Brain microvascular endothelial cell (primary cell): ENCODE measurements around the gene SMIM12.

Experiments used
- DNase-seq: peaks from one replicate; pipeline ENCODE4 v3.0.0-alpha.2; 2020
- H3K27ac ChIP-seq: fragments of 250-450 bp; sonication (Bioruptor Pico); 2 replicates; pipeline ENCODE4 v1.5.1; 2020; ENCODE audit warnings: mild to moderate bottlenecking, moderate library complexity
- H3K27me3 ChIP-seq: fragments of 250-450 bp; sonication (Bioruptor Pico); replicated peaks from 2 replicates; pipeline ENCODE4 v1.5.1; 2020; ENCODE audit warnings: mild to moderate bottlenecking
- H3K36me3 ChIP-seq: fragments of 250-450 bp; sonication (Bioruptor Pico); replicated peaks from 2 replicates; pipeline ENCODE4 v1.5.1; 2020; ENCODE audit warnings: mild to moderate bottlenecking
- H3K4me3 ChIP-seq: 2 replicates; pipeline ENCODE4 v1.5.1; 2011; ENCODE audit warnings: low read depth, mild to moderate bottlenecking, control low read depth, low read length, moderate library complexity
- in situ Hi-C: cut with HindIII; loops from 2 replicates; pipeline ENCODE4 v1.10.0; 2017; ENCODE audit warnings: low sequenced_read_pairs, low pct_ligation_motif_present
- TF ChIP-seq, protein P1 (sequence below): IDR thresholded peaks from 2 replicates; pipeline ENCODE4 v1.5.1; 2011; ENCODE audit warnings: low read depth, mild to moderate bottlenecking, moderate library complexity, low read length, control low read depth, inconsistent platforms; ENCODE audit errors: missing control alignments

SMIM12 gene

DNA sequence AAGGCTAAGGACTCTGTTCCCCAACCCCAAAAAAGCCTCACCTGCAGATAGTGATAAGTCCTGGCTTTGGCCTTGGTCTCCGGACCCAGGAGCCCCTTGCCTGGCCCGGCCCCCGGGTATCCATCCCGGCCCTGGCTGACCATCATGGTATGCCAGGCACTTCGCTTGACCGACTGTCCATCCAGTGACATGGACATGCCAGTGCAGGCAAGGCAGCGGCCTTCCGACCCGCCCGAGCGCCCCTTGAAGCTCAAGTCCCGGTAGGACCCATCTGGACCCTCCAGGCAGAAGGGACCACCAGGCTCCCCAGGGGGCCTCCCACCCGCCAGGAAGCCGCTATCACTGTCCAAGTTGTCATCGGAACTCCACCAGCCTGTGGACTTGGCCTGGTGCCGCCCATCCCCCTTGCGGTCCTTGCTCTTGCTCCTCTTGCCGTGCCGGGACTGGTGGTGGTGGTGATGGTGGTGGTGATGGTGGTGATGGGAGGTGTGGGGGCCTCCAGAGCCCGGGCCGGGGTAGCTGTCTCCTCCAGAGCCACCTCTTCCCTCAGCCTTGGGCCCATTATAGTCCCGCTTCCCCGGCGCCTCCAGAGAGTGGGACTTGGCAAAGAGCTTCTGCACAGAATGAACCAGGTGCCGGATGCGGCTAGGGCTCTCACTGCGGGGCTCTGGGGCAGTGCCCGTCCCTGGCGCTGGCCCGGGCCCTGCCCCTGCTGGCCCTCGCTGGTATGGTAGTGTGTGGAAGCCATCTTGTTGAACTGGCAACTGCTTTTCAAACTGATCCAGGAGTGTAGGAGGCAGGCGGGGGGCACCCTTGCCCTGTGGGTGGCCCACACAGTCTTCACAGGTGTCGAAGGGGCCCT, 44.9 kb upstream of the SMIM12 start:
- no peak for DNase-seq
- Histone ChIP-seq H3K27ac (no peak overlapping the region), H3K4me3 (no peak overlapping the region), H3K36me3 (no peaks in the 10 kb centered on the region), H3K27me3 (no peaks in the 10 kb centered on the region)
- TF ChIP-seq, protein P1, sequence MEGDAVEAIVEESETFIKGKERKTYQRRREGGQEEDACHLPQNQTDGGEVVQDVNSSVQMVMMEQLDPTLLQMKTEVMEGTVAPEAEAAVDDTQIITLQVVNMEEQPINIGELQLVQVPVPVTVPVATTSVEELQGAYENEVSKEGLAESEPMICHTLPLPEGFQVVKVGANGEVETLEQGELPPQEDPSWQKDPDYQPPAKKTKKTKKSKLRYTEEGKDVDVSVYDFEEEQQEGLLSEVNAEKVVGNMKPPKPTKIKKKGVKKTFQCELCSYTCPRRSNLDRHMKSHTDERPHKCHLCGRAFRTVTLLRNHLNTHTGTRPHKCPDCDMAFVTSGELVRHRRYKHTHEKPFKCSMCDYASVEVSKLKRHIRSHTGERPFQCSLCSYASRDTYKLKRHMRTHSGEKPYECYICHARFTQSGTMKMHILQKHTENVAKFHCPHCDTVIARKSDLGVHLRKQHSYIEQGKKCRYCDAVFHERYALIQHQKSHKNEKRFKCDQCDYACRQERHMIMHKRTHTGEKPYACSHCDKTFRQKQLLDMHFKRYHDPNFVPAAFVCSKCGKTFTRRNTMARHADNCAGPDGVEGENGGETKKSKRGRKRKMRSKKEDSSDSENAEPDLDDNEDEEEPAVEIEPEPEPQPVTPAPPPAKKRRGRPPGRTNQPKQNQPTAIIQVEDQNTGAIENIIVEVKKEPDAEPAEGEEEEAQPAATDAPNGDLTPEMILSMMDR, result no peak
- in situ Hi-C loops, result no loop called here

DNA sequence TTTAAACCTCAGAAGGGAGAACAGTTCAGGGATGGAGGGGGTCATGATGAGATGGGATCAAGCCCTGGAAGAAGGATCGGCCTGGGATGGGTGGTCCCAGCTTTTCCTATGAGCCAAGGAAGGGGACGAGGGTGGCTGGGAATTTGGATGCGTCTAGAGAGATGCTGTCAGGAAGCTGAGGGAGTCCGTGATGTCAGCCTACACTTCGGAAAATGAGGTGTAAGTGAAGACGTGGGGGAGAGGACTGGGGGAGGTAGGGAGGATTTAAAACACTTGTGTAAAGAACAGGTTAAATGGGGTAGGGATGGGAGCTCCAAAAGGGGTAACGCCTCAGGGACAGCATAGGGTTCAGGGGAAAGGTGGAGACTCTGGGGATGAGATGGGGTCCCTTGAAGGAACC, 42.4 kb upstream of the SMIM12 start:
- no peak for DNase-seq
- in situ Hi-C loops, result no loop called here
- no peak overlapping the region for H3K27ac ChIP-seq
- no peak overlapping the region for H3K4me3 ChIP-seq
- no peaks in the 10 kb centered on the region for H3K27me3 ChIP-seq
- TF ChIP-seq, protein P1, result no peak
- H3K36me3 ChIP-seq, result no peaks in the 10 kb centered on the region

DNA sequence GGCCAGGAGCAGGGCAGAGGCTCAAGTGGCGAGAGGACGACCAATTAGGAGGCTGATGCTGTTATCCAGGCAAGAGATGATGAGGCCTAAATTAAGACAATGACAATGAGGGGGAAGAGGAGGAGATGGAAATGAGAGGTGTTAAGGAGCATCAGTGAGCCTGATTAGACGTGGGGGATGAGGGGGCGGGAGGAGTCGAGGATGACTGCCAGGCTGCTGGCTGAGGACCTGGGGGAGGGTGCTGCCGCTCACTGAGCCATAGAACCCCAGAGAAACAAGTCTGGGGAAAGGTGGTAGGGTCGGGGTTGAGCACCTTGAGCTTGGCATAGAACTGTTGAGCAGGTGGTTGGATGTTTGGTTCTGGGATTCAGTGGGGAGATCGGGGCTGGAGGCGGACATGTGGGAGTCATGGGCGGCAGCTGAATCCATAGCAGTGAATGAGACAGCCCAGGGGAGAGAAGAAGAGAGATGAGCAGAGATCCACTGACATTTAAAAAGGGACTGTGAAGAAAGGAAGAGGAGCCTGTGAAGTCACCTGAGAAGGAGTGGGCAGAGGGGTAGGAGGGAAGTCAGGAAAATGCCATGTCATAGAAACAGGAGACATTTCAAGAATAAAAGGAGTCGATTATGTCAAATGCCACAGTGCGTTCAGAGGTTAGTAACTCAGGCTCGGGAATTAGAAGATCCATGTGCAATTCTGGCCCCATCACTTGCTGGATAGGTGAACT, 41.4 kb upstream of the SMIM12 start:
- DNase-seq, result no peak
- TF ChIP-seq, protein P1, result no peak

DNA sequence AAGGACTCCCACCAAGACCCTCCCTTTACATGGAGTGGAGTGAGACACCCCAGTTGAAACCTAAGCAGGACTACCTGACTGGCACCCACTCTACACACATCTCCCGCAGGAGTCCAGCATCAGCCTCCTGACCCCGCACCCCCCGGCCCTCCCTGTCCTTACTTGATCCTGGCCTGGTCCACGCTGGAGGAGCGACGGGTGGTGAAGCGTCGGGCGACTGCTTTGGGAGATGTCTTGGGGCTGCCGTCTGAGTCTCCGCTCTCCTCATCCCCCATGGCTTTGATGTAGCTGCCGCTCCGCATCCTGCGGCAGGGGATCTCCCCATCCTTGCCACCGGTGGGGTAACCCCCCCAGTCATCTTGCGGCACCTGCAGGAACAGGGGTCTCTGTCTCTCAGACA, 40.4 kb upstream of the SMIM12 start:
- no peak for DNase-seq

More for the DNA sequence above, 41.4 kb upstream of the SMIM12 start:
- in situ Hi-C loops, result no loop called here
- Histone ChIP-seq H3K4me3 (no peak overlapping the region), H3K36me3 (no peaks in the 10 kb centered on the region), H3K27ac (no peak overlapping the region), H3K27me3 (no peaks in the 10 kb centered on the region)

DNA sequence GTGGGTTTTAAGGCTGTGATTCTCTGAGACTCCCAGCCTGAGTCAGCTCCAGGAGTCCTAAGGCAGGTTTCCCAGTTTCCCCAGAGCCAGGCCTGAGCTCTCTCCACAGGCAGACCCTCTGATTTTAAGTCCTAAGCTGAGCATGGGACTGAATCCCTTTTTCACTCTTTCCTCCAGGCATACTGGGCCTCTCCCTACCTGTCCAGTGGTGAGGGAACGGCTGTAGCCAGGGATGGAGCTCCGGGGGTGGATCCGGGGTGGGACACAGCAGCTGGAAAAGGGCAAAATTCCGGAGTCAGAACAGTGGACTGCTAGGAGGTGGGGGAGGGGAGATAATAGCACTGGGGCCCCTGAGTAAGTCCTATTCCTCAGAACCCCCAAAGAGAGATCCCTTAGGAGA, 39.9 kb upstream of the SMIM12 start:
- no peak overlapping the region for H3K4me3 ChIP-seq
- no peak for DNase-seq
- TF ChIP-seq, protein P1, result no peak
- H3K27ac ChIP-seq, result no peak overlapping the region
- in situ Hi-C loops, result no loop called here
- no peaks in the 10 kb centered on the region for H3K27me3 ChIP-seq
- H3K36me3 ChIP-seq, result no peaks in the 10 kb centered on the region

More for the DNA sequence above, 40.4 kb upstream of the SMIM12 start:
- Histone ChIP-seq H3K27ac (no peak overlapping the region), H3K4me3 (no peak overlapping the region), H3K36me3 (no peaks in the 10 kb centered on the region), H3K27me3 (no peaks in the 10 kb centered on the region)
- TF ChIP-seq, protein P1, result no peak
- in situ Hi-C loops, result no loop called here
